HG03159 (cell line): ENCODE results near the gene CHRNA4.
"Not testable (repeated sequence)": the region's sequence is repeated elsewhere in the genome, so short reads cannot be mapped to it uniquely, and the experiment has no call there.

Experiments
- ATAC-seq: cut with Tn5 transposase; IDR thresholded peaks from one replicate; pipeline ENCODE4 v1.9.1; 2021; ENCODE audit warnings: mild to moderate bottlenecking, moderate library complexity; ENCODE audit not compliant: unreplicated experiment

The CHRNA4 gene

DNA sequence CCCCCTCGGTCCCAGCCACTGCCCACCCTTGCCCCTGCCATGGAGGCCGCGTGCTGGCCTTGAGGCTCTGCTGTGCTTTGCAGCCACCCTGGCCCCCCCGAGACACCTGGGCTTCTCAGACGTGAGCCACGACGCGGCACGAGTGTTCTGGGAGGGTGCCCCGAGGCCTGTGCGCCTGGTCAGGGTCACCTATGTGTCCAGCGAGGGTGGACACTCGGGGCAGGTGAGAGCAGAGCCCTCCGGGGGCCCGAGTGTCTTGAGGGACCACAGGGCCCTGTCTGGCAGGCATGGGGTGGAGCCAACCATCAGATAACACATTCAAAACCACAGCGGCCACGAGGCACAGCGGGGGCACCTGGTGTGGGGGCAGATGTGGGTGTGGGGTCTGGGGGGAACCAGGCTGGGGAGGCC lies 49.3 kb downstream of the CHRNA4 start:
- no peak for ATAC-seq

DNA sequence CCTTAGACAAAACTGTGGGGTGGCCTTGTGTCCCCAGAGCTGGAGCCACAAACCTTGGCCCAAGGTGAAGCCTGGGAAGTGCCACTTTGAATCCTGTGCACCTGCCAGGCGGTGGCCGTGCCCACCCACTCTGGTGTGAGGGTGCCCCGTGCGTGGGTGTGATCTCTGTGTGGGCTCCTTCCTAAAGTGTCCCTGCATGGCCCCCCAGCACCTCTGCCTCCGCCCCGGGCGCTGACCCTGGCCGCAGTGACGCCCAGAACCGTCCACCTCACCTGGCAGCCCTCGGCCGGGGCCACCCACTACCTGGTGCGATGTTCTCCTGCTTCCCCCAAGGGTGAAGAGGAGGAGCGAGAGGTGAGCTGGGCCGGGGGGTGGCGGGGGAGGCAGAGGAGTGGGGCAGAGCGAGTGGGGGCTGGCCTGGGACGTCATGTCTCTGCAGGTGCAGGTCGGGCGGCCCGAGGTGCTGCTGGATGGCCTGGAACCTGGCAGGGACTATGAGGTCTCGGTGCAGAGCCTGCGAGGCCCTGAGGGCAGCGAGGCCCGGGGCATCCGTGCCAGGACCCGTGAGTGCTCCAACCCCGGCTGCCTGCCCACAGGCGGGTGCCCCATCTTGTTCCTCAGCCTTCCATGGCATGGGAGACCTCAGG lies 49.8 kb downstream of the CHRNA4 start:
- no peak for ATAC-seq

DNA sequence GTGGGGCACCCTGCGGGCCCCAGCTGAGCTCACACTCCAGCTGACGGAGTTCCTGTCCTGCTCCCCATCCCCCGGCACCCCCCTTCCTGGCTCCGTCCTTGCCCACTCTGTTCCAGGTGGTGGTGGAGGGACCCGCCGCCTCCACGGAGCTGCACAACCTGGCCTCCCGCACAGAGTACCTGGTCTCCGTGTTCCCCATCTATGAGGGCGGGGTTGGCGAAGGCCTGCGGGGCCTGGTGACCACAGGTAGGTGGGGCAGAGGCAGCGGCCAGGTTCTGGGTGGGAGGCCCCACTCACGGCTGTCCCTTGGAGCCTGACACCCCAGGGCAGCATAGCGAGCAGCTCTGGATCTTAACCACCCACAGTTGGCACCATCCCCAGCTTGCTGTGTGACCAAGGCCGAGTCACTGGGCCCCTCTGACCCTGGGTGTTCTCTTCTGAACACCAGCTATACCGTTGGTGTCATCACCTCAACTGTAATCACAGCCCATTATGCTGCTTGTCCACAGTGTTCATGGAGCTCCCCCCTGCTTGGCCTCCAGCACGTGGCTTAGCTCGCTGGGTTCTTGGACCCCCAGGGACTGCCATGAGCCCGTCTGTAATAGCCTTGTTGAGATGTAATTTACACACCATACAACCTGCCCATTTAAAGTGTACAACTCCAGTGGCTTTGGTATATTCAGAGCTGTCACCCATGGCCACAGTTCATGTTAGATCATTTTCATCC lies 50.7 kb downstream of the CHRNA4 start:
- ATAC-seq = no peak

DNA sequence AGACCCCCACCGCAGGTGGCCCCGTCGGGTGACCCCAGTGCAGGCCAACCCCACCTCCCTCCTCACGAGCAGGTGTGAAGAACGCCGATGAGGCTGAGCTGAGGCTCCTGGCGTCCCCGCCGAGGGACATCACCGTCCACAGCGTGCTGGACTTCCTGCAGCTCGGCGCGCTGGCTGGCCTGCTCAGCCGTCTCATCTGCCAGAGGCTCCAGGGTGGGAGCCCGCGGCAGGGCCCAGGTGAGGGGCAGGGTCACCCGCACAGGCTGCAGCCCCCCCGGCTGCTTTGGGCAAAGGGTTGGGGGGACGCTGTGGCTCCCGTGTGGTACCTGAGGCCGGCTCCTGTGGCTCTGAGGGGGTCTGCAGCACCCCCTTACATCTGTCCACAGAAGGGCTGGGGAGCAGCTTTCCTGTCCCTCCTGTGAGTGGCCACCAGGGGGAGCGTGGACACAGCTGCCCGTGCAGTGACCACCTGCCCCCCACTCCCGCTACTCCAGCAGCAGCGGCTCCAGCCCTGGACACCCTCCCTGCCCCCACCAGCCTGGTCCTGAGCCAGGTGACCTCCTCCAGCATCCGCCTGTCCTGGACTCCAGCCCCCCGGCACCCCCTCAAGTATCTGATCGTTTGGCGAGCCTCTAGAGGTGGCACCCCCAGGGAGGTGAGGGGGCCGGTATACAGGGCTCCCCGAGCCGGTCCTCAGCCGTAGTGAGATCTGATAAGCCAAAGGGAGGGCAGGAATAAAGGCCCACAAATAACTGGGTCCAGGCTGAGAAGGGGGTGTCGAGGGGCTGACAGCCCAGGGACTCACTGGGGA lies 51.7 kb downstream of the CHRNA4 start:
- ATAC-seq = no peak

DNA sequence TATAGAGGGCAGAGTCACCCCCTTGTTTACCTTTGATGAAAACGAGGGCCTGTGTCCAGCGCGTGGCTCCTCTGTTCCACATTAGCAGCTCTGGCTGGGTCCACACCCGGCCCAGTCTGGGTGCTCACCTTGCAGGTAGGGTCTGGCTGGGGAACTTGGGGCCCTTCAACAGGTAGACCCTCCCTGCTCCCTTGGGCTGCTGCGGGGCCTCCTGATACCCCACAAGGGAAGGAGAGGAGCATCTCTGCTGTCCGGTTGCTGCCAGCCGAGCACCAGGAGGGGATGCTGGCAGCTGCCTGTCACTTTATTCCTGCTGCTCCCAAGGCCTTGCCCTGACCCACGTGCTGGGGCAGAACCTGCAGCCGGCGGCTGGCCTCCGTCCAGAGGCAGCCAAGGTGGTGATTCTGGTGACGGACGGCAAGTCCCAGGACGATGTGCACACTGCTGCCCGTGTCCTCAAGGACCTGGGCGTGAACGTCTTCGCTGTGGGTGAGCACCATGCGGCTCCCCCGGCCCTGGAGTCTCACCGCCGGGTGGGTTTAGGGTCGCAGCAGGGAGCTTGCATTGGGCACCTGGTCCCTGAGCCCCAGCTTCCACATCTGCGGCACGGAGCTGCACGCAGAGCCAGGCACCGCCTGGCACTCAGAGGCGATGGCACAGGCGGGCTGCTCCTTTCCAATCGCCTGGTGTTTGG lies 52.8 kb downstream of the CHRNA4 start:
- ATAC-seq = no peak

DNA sequence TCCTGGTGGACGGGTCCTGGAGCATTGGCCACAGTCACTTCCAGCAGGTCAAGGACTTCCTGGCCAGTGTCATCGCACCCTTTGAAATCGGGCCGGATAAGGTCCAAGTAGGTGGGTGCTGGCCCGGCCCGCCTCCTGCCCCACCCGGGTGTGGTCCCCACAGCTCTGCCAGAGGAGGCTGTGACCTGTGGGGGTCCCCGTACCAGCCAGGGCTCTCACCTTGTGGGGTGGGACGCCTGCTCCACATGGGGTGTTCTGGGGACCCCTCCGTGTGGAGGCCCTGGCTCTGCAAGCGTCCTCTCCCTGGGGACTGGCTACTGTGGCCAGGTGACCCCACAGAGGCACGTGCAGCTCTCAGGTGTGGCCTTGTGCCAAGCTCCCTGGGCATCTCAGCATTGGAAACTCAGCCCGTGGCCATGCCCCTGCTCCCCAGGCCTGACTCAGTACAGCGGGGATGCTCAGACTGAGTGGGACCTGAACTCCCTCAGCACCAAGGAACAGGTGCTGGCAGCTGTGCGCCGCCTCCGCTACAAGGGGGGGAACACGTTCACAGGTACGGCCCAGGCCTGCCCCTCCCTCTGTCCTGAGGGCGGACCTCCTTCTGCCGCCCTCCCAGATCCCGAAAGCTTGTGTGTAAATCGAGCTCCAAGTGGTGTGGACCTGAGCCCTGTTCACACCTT lies 53.5 kb downstream of the CHRNA4 start:
- ATAC-seq = no peak

DNA sequence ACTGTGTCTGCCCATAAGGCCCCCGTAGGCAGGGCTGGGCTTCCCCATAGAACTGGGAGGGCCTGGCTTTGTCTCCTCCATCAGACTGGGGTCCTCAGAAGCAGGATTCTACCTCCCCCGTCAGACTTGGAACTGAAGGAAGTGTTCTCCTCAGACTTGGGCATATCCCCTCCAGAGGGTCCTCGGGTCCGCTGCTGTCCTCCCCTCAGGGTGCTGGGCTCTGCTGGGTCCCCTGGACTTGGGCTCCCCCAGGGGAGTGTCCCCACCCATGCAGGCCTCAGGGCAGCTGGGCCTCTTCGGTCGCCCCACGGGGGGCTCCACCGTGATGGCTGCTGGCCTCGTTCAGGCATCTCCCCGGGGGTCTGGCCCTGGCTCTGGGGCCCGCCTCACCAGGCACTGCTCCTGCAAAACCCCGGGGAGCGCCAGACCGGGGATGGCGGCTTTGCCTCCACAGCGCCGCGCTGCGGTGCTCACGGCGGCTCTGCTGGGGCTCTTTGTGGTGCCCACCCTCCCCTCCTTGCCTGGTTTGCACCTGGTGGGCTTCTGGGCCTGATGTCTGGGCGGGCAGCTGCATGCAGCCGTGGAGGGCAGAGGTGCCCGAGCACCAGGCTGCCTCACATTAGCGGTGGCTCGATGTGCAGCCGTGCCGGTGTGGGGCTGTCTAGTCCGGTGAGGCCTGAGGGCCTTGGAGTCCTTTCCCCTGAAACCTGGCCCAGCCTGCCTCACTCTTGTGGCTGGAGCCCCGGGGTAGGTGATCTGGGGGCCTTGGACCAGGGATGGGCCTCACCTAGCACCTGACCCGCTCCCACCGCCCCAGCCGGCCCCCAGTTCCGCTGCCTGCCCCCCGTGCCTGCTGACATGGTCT lies 54.2 kb downstream of the CHRNA4 start:
- no peak for ATAC-seq

DNA sequence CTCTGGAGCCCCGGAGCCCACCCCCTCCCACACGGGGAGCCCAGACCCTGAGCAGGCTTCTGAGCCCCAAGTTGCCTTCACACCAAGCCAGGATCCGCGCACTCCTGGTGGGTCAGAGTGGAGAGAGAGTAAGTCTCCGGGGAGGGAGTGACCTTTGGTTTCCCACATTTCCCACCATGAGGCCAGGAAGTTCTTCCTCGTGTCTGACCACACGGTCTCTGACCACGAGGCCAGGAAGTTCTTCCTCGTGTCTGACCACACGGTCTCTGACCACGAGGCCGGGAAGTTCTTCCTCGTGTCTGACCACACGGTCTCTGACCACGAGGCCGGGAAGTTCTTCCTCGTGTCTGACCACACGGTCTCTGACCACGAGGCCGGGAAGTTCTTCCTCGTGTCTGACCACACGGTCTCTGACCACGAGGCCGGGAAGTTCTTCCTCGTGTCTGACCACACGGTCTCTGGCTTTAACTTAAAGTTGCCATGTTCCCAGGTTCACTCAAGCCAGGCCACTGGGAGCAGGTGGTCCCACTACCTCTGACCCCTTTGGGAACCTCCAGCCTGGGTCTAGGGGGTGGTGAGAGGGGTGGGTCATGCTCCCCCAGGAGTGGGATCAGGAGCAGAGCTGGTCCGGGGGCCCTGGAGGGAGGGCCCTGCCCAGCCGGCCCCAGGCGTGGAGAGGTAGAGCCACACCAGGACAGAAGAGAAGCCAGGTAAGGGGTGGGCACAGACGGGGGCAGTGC lies 55.0 kb downstream of the CHRNA4 start:
- ATAC-seq = not testable (repeated sequence)

DNA sequence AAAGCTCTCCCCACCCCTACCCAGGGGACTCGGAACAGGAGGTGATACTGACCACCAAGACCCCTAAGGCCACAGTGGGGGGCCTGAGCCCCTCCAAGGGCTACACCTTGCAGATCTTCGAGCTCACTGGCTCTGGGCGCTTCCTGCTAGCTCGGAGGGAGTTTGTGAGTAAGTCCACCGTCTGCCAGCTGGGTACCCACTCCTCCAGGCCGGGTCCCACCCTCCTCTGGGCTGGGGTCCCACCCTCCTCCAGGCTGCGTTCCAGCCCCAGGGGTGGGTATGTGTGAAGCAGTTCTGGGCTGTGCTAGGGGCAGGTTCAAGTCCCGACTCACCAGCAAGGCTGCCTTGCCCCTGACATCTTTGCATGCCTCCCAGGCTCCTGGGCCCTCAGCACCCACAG lies 55.8 kb downstream of the CHRNA4 start:
- no peak for ATAC-seq

DNA sequence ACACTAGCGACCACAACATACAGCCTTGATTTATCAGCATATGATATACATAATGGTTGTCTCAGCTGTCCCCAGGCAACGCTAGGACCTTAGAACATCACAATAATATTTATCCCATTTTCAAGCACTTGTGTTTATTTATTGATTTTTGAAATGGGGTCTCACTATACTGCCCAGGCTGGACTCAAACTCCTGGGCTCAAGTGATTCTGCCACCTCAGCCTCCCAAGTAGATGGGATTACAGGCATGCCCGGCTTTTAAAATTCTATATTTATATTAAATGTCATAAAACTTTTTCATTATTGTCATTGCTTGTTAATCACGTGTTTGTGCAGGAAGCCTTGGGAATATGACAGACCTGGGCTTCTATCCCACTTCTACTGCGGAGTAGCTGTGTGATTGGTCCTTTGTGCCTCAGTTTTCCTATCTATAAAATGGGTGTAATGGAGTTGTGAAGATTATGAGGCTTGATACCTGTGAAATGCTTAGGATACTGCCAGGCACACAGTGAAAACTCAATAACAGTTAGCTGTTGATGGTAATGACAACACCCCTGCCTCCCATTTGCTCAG lies 58.0 kb downstream of the CHRNA4 start:
- no peak for ATAC-seq

DNA sequence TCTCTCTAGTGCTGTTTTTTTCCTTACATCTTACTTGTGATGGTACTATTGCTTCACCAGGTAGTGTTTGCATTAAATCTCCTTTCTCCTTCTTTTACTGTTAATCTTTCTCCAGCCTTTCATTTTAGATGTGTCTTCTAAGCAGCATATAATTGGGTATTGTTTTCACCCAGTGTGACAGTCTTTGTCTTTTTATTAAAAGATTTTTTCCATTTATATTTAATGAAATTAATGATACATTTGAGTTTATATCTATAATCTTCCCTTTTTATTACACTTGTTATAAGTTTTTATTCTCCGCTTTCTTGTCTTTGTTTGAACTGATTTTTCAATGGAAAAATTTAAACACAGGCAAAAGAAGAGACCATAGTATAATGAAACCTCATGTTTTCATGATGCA lies 59.5 kb downstream of the CHRNA4 start:
- ATAC-seq = no peak

DNA sequence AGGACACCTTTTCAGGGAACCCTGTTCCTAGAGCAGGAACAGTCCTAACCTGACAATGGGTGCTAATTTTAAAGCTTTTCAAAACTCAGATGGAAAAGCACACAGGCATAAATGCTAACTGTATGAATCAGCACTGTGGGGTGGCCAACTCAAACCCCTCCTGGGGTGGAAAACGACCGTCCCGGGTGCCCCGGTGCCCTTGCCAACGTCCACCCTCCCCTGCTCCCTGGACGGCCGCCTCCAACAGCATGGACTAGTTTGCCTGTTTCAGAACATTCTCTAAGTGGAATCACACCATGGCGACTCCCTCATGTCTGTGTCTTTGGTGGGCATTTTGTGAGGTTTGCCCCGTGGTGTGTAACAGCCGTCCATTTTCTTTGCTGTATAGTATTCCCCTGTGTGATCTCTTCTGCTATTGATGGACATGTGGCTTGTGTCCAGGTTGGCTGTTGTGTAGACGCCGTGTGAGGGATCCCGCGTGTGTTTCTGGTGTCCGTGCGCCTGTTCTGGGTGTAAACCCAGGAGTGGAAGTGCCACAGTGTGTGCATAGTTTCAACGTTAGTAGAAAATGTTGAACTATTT lies 62.3 kb downstream of the CHRNA4 start:
- ATAC-seq = no peak

DNA sequence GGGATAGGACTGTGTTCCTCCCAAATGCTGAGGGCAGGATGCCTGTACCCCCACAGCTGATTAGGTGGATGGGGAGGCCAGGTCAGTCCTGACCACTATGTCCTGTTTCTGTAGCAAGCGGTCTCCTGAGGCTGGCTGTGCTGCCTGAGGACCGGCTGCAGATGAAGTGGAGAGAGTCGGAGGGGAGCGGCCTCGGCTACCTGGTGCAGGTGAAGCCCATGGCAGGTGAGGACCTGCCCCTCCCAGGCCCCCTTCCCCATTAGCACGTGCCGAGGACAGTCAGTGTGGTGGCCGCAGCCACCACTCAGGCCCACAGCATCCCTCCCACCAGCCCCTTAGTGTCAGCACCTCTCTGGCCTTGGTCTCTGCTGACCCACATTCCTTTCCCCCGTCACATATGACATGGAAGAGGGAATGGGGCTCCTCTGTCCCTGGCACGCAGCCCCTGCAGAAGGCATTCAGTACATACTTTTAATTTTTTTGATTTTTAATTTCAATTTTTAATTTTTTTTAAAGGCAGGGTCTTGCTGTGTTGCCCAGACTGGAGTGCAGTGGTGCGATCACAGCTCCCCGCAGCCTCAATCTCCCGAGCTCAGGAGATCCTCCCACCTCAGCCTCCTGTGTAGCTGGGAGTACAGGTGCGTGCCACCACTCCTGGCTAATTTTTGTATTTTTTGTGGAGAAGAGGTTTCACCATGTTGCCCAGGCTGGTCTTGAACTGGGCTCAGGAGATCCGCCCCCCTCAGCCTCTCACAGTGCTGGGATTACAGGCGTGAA lies 63.2 kb downstream of the CHRNA4 start:
- ATAC-seq = no peak

DNA sequence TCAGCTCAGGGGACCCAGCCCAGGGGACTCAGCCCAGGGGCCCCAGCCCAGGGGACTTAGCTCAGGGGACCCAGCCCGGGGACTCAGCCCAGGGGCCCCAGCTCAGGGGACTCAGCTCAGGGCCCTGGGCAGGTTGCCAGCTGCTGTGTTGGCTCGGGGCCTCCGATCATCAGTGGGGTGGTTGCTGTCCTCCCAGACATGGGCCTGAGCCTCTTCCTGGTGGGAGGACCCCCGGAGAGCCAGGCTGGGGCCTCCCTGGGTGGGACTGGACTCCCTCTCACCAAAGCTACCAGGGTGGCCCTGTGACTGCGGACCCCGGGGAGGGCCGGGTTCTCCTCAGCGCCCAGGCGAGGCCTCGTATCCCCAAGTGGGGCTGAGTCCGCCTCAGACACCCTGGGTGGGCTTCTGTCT lies 63.8 kb downstream of the CHRNA4 start:
- no peak for ATAC-seq

DNA sequence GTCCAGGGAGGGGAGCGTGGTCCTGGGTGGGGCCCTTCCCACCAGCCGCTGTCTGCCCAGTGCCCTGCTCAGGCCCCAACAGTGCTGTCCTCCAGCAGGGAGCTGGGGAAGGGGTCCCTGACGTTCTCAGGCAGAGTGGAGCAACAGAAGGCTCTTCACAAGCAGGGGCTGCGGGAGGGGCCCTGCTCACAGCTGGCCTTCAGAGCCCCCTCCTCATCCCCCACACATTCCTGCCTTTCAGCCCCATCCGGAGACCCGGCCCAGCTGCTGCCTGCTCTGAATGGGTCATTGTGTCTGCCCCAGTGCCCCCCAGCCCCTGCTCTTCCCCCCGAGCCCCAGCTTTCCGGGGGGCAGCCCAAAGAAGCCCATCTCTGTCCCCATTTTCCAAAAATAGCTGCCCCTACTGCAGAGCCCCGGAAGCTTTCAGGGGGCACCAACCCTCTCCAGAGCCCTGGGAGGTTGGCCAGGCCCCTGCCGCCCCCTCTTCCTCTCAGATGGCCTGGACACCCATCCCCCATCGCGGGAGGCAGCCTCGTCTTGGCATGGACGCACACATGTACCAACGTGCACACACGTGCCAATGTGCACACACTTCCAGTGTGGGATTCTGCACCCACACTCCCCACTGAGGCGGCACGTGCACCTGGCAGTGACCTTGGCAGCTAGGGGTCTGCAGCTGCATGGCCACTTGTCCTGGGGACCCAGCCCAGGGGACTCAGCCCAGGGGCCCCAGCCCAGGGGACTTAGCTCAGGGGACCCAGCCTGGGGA lies 64.4 kb downstream of the CHRNA4 start:
- ATAC-seq = no peak

DNA sequence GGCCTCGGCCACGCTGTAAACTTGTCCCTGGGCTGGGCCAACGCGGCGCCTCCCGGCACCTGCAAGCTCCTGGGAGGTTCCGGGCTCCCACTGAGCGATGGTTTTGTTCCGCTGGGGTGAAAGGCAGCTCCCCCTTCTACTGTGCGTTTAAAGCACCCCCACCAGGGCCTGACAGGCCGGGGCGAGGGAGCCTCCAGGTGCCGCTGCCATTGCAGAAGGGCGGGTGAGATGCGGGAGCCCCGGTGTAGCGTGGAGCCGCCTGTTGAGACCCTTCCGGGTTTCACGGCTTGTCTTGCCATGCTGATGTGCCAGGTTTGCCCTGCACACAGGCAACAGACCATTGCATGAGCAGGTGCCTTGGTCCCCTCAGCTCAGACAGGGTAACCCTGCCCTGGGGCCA lies 65.3 kb downstream of the CHRNA4 start:
- ATAC-seq = no peak

DNA sequence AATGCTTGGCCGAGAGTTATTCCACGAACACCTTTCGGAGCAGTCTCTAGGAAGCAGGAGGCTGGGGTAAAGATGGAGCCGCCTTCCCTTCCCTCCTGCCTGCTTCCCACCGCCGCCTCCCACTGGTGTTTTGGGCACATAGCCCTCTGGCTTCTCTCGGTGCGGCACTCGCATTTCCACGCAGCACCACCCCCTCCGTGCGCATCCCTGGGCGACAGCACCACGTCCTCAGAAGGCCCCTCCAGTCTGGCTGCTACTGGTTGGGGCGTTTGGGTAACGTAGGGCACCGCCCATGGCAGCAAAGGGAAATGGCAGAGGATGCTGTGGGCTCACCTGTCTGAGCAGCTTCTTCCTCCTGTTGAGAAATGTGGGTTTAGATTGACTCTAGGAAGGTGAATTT lies 65.7 kb downstream of the CHRNA4 start:
- ATAC-seq = no peak
